T-helper 22 cell (primary cell): ENCODE results near the gene TENM3.

Experiments
- DNase-seq: peaks from one replicate; pipeline ENCODE4 v3.0.0-alpha.2; 2020; ENCODE audit warnings: low read depth

TENM3 gene

DNA sequence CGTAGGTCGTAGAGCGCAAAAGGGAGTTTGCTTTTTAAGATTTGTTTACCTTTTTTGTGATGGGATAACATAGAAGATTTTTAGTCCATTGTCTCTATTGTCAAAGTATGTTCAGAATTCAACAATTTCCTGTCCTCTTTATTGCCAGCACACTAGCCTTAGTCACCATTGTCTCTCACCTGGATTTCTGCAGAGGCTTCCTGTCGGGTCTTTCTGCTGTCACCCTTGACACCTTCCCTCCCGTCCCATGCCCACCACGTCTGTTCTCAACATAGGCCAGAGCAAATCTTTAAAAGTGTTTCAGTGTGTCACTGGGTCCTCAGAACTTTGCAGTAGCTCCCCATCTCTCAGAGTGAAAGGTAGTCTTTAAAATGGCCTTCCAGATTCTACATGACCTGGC is 323.9 kb downstream of the TENM3 start:
- no peak for DNase-seq

DNA sequence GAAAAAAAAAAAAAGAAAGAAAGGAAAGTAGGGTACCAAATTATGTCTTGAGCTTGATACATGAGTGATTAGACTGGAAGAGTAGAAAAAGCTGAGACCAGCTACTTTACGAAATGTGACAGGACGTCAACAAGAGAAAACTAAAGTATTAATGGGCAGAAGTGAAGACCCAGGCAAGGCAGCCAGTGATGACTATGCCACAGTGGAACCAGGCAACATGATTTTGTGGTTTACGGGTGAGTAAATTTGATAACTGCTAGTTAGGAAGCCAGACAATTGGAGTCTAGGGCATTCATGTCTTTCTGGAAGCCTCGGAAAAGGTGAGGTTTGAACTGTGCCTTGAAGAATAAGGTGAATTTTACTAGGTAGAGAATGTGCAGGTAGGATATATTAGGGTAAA is 326.4 kb downstream of the TENM3 start:
- no peak for DNase-seq

DNA sequence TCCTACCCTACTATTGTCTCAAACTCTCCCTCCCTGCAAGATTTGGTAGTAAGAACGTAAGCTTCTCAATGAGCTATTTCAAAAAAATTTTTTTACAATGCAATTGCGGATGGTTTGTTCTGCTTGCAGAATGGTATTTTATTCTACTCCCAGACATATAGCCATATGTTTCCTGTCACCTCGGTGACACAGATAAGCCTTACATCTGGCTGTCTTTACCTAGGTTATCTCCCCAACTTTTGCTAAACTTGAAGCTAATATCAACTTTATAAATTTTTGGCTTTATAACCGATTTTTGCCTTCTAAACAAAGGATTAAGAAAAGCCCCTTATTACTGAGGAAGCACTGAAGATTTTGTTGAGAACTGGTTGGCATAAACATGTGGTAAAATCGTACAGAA is 331.5 kb downstream of the TENM3 start:
- DNase-seq = no peak

DNA sequence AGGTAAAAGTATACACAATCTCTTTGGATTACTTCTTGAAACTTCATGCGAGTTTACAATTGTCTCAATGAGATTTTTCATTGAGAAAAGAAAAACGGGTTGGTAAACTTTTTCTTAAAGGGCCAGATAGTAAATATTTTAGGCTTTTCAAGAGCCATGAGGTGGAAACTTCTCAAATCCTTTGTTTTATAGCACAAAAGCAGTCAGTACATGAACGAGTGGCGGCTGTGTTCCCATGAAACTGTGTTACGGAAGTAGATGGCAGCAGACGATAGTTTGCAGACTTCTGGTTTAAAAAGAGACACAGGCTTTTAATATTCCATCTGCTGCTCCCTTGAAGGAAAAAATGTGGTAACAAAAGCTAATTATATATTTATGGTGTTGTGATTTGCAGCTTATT is 332.0 kb downstream of the TENM3 start:
- no peak for DNase-seq

DNA sequence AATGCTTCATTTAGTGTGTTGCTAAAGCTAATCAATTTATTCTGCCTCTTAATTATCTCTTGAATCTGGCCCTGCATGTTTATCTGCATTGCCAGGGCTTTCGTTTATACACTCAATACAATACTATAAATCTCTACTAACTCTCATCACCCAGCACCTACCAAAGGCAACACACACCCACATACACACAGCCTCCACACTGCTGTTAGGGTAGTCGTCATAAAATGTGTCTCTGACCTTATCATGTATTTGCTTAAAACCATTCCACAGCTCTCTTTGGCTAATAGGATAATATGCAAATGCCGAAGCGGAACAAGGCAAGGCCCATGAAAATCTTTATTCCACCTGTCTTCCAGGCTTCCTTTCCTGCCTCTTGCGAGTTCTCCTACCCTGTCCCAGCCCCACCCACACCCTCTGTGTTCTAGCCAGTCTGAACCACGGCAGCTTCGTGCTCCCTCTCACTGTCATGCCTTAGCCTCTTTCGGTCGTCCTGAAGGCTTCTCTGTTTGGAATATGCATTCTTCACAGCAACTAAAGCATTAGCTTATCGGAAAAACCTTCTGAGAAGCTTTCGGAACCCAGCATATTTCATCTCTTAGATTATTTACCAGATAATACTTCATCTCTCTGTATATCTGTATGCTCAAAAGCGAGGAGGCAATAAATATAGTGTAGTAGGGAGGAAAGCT is 333.5 kb downstream of the TENM3 start:
- no peak for DNase-seq

DNA sequence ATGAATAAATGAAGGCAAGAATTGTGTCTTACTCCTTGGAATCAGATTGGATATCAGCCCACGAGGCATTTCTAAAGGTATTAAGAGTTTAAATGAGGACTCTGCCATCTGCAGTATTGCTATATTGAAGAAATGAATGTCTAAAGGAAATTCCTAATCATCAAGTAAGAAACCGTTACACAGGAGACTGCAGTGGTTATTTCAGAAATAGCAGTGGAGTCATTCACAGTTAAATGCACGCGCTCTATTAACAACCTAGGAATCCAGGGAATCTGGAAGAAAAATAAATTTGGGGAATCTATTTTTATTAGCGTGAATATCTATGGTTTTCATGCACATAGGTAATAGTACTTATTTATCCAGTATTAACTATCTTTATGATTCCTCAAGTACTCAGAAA is 334.2 kb downstream of the TENM3 start:
- no peak for DNase-seq

DNA sequence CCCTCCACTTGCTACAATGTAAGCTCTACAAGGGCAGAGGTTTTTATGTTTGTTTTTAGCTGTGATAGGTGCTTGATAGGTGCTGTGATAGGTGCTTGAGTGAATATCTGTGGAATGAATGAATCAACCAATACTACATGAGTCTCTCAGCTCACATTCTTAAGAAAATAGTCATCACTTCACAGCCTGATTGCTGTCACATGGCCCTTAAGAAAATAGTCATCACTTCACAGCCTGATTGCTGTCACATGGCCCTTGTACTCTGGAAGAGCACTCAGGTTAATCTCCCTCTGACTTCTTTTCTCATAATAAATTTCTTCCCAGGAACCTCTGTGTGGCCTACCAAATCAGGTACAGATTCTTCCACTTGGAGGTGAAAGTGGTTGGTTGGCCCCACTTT is 335.2 kb downstream of the TENM3 start:
- no peak for DNase-seq

DNA sequence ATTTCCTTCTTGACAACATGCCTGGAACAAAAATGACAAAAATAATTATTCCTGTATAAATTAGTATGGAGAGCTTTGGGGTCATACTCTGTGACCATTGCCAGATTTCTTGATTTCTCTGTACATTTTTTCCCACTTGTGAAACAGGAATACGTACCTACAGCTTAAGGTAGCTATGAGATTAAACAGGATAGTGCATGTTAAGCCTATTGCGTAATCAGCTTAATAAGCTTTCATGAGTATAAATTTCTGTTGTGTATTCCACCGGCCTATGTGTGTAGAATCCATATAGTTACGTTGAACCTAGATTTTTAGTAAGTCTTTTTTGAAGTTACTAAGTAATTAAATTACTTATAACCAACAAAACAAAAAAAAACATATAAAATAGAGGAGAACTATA is 339.0 kb downstream of the TENM3 start:
- DNase-seq = no peak

DNA sequence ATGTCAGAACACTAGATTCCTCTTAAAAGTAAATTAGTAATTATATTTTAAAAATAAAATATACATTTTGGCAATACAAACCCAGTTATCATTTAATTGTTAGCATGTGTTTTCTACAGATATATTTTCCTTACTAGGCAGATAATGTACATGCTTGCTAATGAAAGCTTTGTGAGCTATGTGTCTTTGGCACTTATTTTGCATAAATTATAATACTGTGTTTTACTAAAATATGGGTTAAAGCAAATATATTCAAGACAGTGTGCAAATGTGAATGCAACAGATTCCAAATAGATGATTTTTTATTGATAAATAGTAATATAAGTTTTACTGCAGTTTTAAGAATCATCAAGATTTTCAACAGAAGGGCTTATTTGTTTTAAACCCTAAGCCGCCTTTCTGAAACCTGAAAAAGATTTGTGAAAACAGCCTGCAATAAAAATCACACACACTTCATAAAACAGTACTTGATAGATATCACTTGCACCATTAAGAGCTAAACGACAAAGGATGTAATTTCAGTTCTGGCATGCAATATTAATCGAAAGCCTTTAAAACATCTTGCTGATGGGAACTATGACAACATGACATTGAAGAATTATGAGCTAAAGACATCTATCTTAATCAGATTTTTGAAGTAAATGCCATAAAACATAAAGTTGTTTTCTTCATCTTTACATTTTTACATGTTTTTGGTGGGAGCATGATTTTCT is 340.7 kb downstream of the TENM3 start:
- no peak for DNase-seq

DNA sequence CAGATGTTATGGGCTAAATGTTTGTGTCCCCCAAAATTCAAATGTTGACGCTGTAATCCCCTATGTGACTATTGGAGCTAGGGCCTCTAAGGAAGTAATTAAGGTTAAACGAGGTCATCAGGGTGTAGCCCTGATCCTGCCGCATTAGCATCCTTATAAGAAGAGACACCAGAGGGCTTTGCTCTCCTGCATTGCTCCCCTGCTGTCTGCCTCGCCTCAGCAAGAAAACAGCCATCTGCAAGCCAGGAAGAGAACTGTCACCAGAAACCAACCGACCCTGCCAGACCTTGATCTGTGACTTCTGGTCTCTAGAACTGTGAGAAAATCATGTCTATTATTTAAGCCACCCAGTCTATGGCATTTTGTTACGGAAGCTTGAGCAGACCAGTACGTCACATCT is 342.1 kb downstream of the TENM3 start:
- DNase-seq = no peak

DNA sequence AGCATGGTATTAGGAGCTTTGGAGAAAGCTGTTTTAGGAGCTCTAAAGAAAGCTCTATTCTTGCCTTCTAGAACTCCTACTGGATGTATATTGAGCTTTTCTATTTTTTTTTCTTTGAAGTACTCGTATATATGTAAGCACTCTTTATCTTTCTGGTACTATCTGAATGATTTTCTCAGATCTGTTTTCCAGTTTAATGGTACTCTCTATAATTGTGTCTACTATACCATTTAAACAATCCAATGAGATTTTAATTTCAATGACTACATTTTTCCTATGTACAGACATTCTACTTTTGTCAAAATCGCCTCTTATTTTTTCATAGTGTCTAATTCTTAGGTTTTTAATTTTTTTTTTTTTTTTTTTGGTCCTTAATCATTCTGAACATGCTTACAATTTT is 345.9 kb downstream of the TENM3 start:
- no peak for DNase-seq

DNA sequence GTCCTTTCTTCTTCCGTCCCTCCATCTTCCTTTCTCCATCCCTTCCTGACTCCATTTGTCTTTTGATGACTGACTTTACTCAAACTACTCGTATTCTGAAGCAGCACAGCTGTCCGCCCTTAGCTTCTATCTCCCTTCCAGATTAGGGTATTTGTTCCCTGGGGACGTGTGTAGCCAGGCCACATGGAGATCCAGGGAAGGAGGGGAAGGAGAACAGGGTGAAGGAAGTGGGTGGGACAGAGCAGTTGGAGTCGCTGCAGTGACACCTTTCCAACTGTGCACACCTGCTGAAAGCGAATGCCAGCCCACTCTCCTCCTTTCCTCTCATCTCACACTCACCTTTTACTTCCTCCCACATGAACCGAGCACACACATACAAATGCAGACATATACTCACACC is 350.2 kb downstream of the TENM3 start:
- no peak for DNase-seq

DNA sequence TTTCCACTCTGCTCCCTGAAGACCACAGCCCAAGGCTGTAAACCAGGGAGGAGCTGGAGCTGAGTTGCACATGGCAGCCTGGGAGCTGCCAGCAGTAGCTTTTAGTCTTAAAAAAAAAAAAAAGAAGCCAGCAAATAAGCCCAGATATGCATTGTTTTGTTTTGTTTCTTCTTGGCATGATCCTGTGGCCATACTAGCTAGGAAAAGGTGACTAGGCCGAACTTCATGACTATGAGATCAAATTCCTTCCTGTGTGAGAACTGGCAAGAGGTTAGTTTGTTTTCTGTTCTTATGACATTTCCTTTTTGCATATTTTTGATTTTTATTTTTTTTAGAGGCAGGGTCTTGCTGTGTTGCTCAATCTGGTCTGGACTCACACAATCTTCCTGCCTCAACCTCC is 350.7 kb downstream of the TENM3 start:
- DNase-seq = no peak

DNA sequence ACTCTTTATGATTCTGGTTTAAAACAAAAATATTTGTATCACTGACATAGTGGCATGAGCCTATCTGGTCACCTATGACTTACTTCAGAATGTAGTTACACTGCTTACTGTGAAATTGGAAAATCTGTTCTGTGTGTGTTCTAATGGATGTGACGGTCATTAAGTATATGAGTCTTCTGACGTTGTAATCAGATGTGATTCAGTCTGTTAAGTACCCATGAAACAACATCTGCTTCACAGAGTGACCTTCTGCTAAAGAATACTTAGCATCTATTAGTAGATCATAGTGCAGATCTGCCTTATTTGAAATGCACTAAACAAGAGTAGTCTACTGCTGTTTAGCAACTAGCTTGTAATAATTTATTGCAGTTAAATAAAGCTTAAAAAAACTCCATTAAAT is 356.9 kb downstream of the TENM3 start:
- no peak for DNase-seq

DNA sequence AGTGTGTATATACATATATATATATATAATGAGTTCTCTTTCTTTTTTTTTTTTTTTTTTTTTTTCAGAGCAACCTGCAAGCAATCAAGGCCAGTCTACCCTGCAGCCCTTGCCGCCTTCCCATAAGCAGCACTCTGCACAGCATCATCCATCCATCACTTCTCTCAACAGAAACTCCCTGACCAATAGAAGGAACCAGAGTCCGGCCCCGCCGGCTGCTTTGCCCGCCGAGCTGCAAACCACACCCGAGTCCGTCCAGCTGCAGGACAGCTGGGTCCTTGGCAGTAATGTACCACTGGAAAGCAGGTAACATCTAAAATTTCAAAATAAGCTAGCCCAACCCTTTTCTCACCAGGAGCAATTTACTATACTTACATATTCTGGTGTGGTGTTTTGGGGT is 357.7 kb downstream of the TENM3 start:
- no peak for DNase-seq

DNA sequence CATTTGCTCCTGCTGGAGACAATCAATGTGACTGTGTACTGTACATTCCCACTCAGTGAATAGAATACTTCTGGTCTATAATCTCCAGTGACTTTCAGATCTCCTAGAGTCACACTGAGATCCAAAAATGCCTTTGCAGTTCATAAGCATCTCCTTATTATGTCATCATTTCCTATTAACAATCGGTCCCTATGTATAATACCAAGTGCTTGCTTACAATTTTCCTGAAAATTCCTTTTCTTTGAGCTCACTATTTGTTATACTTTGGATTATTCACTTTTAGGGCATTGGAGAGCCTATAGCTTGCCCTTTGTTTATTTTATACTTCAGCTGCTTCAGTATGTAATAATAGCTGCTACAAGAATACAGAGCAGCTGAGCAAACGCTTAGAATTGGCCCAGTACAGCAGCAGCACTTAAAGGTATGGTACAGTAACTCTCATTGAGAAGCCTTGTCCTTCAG is 361.0 kb downstream of the TENM3 start:
- no peak for DNase-seq

DNA sequence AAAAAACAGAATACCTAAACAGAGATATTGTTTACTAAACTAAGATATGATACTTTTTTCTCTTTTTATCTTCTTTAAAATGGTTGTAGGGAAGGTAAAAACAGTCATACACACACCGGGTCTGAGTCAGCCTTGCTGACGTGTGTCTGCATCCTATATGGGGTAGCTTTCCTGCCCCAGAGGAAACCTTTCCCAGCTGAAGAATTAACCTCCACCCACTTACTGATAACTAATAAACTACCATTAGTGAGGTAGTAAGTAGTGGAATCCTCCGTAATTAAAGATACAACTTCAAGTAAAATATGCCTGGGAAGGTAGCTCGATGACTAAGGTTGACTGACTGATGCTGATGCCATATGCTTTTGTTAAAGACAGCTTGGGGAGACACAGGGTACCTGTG is 361.8 kb downstream of the TENM3 start:
- DNase-seq = no peak

DNA sequence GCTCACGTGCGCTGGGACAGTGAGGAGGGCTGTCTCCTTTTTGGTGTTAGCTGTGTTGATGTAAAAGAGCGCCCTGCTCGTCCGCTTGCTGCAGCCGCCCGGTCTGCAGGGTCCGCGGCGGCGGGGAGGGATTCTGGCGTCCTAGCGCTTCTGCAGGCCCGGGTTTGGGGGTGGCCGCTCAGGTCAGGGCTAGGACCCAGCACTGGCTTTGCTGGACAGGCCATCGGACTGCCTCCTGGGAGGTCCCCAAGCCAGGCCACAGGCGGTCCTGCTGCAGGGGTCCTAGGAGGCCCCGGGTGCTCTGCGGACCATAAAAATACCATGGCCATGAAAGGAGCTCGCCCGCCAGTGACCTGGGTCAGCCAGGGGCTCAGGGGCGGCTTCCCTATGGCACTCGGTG is 365.3 kb downstream of the TENM3 start:
- no peak for DNase-seq

DNA sequence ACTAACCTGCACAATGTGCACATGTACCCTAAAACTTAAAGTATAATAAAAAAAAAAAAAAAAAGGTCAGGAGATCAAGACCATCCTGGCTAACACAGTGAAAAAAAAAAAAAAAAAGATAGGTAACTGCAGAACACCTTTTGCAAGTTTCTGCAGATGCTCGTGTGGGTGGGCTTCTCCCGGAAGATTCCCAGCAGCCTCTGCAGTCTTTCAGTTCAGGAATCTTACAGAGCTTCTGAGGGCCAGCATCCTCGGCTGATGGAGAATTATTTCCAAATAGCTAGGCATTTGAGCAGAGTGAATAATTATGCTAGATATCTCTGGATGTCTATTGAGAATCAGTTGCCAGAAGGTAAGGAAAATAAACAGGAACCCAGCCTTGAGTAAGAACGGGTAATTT is 373.3 kb downstream of the TENM3 start:
- DNase-seq = no peak

DNA sequence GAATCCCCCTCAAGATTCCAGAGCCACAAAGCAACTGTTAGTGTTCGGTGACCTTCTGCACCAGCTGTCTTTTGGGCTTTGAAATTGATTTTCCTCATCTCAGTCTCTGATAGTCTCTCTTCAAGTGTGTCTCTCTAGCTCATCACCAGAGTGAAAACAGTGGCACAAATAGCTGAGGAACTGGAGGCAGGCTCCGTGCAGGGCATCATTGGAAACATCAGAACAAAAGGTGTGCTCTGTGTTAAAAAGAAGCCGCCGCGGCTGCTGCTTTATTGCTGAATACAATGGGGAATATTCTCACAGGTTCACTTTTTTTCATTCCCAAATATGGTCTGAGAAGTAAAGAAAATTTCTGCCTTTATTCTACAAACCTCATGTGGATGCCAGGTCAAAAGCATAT is 376.5 kb downstream of the TENM3 start:
- no peak for DNase-seq

DNA sequence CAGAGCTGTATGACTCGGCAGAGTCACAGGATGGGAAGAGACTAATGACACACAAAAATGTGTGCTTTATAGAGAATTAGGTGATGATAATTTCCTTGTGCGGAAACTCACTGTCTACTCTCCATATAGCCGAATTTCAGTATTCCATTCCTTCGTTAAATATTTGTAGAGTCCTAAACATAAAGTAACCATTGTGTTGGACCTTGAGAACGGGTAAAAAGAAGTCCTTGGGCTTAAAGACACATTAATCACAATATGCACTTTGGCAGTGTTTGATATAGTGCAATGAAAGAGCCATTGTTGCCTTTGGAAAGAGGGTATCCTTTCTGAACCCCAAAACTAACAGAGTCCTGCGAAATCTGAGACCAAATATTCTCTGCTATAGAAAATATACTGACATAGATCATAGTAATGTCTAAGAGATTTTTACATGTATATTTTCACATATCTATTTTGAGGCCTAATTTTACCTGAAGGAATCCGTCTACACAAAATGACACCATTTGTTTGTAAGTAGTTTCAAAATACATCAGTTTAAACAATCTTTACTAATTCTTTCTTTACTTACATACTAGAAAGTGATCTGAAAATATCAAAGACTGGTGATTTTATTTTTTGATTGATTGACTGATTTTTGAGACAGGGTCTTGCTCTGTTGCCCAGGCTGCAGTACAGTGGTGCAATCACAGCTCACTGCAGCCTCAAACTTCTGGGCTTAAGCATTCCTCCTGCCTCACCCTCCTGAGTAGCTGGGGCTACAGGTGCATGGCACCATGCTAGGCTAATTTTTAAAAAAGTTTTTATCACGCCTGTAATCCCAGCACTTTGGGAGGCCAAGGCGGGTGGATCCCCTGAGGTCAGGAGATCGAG is 377.1 kb downstream of the TENM3 start:
- no peak for DNase-seq

DNA sequence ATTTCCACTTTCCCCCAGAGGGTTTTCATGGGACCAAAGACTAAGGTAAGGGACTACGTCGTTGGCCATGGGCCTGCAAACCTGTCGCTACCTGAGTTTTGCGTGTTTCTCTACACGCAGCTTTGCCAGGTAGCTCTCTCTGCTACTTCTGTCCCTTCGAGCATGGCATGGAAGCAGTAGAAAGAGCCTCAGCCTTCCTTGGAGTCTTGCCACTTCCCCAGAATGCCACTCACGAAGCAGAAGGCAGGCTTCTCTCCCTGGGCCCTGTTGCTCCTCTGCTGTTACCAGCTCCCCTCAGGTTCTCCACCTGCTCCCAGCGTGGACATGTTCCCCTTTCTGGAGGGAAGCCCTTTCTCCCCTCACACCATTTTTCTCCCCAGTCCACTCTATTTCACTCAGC is 381.1 kb downstream of the TENM3 start:
- no peak for DNase-seq

DNA sequence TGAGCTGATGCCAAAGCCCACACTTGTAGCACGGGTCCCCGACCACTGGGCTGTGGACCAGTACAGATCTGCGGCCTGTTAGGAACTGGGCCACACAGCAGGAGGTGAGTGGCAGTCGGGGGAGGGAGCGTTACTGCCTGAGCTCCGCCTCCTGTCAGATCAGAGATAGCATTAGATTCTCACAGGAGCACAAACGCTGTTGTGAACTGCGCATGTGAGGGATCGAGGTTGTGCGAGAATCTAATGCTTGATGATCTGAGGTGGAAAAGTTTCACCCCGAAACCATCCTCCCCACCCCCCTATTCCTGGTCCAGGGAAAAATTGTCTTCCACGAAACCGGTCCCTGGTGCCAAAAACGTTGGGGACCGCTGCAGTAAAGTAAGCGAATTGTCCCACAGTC is 382.0 kb downstream of the TENM3 start:
- DNase-seq = no peak
